Measurements from ENCODE around the gene SRPRB. TPM values are rescaled to one million over a fixed set of nuclear protein-coding genes. Genes with fewer than 3 reads are reported as not detected.

The SRPRB gene
- total and polyA plus RNA-seq, 9 of the 15 experiments (the other 6 are each of a cell fraction or from before 2014, with no cell fraction given): 29.5 to 66.0 (median 41.4) TPM

GRCh38 chr3:133805702-133806475 is at the start of gene SRPRB (continued):
- peak; percentile 49; the same call in 1 of the 2 replicates for TF ChIP-seq MGA (IDR thresholded peaks at IDR 0.05)
- peak; percentile 45; the same call in 1 of the 2 replicates for TF ChIP-seq CHD2 (IDR thresholded peaks at IDR 0.05; ENCODE audit: low read depth, low read length)
- TF ChIP-seq L3MBTL2 (IDR thresholded peaks at IDR 0.05): peak; percentile 45; the same call in 1 of the 2 replicates
- TF ChIP-seq, protein P1, sequence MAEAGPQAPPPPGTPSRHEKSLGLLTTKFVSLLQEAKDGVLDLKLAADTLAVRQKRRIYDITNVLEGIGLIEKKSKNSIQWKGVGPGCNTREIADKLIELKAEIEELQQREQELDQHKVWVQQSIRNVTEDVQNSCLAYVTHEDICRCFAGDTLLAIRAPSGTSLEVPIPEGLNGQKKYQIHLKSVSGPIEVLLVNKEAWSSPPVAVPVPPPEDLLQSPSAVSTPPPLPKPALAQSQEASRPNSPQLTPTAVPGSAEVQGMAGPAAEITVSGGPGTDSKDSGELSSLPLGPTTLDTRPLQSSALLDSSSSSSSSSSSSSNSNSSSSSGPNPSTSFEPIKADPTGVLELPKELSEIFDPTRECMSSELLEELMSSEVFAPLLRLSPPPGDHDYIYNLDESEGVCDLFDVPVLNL (CRISPR knock-in tag; IDR thresholded peaks at IDR 0.05; ENCODE audit: low read depth): 0 out of 2 replicates have a peak, but pooled peaks have one; percentile 34
- TF ChIP-seq, protein P2, sequence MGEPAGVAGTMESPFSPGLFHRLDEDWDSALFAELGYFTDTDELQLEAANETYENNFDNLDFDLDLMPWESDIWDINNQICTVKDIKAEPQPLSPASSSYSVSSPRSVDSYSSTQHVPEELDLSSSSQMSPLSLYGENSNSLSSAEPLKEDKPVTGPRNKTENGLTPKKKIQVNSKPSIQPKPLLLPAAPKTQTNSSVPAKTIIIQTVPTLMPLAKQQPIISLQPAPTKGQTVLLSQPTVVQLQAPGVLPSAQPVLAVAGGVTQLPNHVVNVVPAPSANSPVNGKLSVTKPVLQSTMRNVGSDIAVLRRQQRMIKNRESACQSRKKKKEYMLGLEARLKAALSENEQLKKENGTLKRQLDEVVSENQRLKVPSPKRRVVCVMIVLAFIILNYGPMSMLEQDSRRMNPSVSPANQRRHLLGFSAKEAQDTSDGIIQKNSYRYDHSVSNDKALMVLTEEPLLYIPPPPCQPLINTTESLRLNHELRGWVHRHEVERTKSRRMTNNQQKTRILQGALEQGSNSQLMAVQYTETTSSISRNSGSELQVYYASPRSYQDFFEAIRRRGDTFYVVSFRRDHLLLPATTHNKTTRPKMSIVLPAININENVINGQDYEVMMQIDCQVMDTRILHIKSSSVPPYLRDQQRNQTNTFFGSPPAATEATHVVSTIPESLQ (CRISPR knock-in tag; IDR thresholded peaks at IDR 0.05): 0 out of 2 replicates have a peak, but pooled peaks have one; percentile 42
- no peak for TF ChIP-seq ZNF175 (CRISPR knock-in tag; IDR thresholded peaks at IDR 0.05; ENCODE audit: low read depth)
- no peak for TF ChIP-seq POLR2AphosphoS2 (IDR thresholded peaks at IDR 0.05; ENCODE audit: low read length)
- TF ChIP-seq MAZ (CRISPR knock-in tag; conservative IDR thresholded peaks at IDR 0.05 in 1 of 2, IDR thresholded peaks at IDR 0.05 in 1 of 2): peak in 1 of 2 experiments; percentile 47; a peak in 1 of 4 replicates
- peak; percentile 70 for TF ChIP-seq RB1 (IDR thresholded peaks at IDR 0.05; ENCODE audit: low read depth)
- TF ChIP-seq MEIS2 (IDR thresholded peaks at IDR 0.05; ENCODE audit: partially characterized antibody): peak; percentile 82
- peak; percentile 47 to 82; a peak in 2 of 4 replicates for TF ChIP-seq SIN3A (IDR thresholded peaks at IDR 0.05; ENCODE audit: borderline replicate concordance in 2 of 2, control insufficient read depth in 1 of 2, low read depth in 2 of 2, low read length in 2 of 2)
